CD14-positive monocyte (primary cell): ENCODE results near the gene KCNJ8. TPM values are rescaled to one million over a fixed set of nuclear protein-coding genes. Genes with fewer than 3 reads are reported as not detected.

ENCODE experiments used
- DNase-seq, 3 donors: peaks; one replicate each; pipeline ENCODE4 v3.0.0-alpha.2; 2011 to 2022
- H2AFZ ChIP-seq: 2 replicates; pipeline ENCODE4 v1.6.0; 2012; ENCODE audit warnings: mild to moderate bottlenecking, low read depth, low read length, inconsistent platforms; ENCODE audit not compliant: insufficient read depth, poor library complexity, severe bottlenecking
- H3K27ac ChIP-seq, 2 donors: 1 replicate in 1 of 2; 2 replicates in 1 of 2; pipeline ENCODE4 v1.5.1; 2012 to 2013; ENCODE audit warnings: low read length in 2 of 2, control low read depth in 1 of 2, inconsistent platforms in 1 of 2, low read depth in 1 of 2, mild to moderate bottlenecking in 1 of 2
- H3K27me3 ChIP-seq, 2 donors: one replicate each; pipeline versions ENCODE4 v1.6.0 to v1.6.1; 2011 to 2013; ENCODE audit warnings: low read length in 2 of 2; ENCODE audit not compliant: control insufficient read depth in 2 of 2, insufficient read depth in 2 of 2
- H3K36me3 ChIP-seq, 2 donors: replicated peaks in 1 of 2; 1 replicate in 1 of 2; 2 replicates in 1 of 2; pipeline versions ENCODE4 v1.5.1 to v1.6.1; 2012 to 2013; ENCODE audit warnings: low read length in 2 of 2, control low read depth in 1 of 2, inconsistent platforms in 1 of 2, mild to moderate bottlenecking in 1 of 2; ENCODE audit not compliant: insufficient read depth in 2 of 2, control insufficient read depth in 1 of 2
- H3K4me1 ChIP-seq, 2 donors: 1 replicate in 1 of 2; 2 replicates in 1 of 2; pipeline versions ENCODE4 v1.5.1 to v1.6.1; 2012 to 2013; ENCODE audit warnings: low read length in 2 of 2, control low read depth in 1 of 2, inconsistent platforms in 1 of 2, mild to moderate bottlenecking in 1 of 2, moderate library complexity in 1 of 2; ENCODE audit not compliant: insufficient read depth in 2 of 2, control insufficient read depth in 1 of 2
- H3K4me2 ChIP-seq: replicated peaks from 2 replicates; pipeline ENCODE3; 2012; ENCODE audit warnings: low read length, moderate library complexity, mild to moderate bottlenecking; ENCODE audit not compliant: poor library complexity, severe bottlenecking; ENCODE audit errors: extremely low read depth
- H3K4me3 ChIP-seq, 3 experiments: fragments of 200-600 bp in 1 of 3; sonication (generic) in 1 of 3; replicated peaks in 1 of 3; 1 replicate in 2 of 3; 2 replicates in 1 of 3; pipeline ENCODE4 v1.5.1; 2011 to 2013; ENCODE audit warnings: low read length in 3 of 3, mild to moderate bottlenecking in 3 of 3, control low read depth in 2 of 3, low read depth in 2 of 3, inconsistent platforms in 1 of 3, moderate library complexity in 1 of 3
- H3K79me2 ChIP-seq: 2 replicates; pipeline ENCODE4 v1.6.0; 2012; ENCODE audit warnings: mild to moderate bottlenecking, control low read depth, inconsistent platforms, low read length, moderate library complexity; ENCODE audit not compliant: insufficient read depth
- H3K9ac ChIP-seq: 2 replicates; pipeline ENCODE4 v1.6.0; 2017; ENCODE audit warnings: low read length, mild to moderate bottlenecking; ENCODE audit not compliant: insufficient read depth, poor library complexity, severe bottlenecking
- H3K9me3 ChIP-seq, 2 donors: replicated peaks in 1 of 2; 1 replicate in 1 of 2; 2 replicates in 1 of 2; pipeline versions ENCODE4 v1.5.1 to v1.6.1; 2012 to 2013; ENCODE audit warnings: low read length in 2 of 2, control low read depth in 1 of 2; ENCODE audit not compliant: control insufficient read depth in 1 of 2, insufficient read depth in 1 of 2
- H4K20me1 ChIP-seq: 2 replicates; pipeline ENCODE4 v1.6.0; 2012; ENCODE audit warnings: mild to moderate bottlenecking, low read length, control low read depth, moderate library complexity; ENCODE audit not compliant: insufficient read depth
- H3K27ac Mint-ChIP-seq, 7 donors: one replicate each; pipeline ENCODE4 v1.8.0; 2020; ENCODE audit warnings: mild to moderate bottlenecking in 7 of 7, mixed read lengths in 7 of 7, moderate library complexity in 6 of 7, inconsistent platforms in 2 of 7
- H3K27me3 Mint-ChIP-seq, 3 donors: one replicate each; pipeline ENCODE4 v1.8.0; 2021 to 2022; ENCODE audit warnings: low read depth in 3 of 3, mild to moderate bottlenecking in 3 of 3, mixed read lengths in 3 of 3, moderate library complexity in 3 of 3, inconsistent platforms in 1 of 3
- H3K36me3 Mint-ChIP-seq, 2 donors: one replicate each; pipeline ENCODE4 v1.8.0; 2020; ENCODE audit warnings: mixed read lengths in 2 of 2, inconsistent platforms in 1 of 2, mild to moderate bottlenecking in 1 of 2
- H3K4me1 Mint-ChIP-seq: one replicate; pipeline ENCODE4 v1.8.0; 2020; ENCODE audit warnings: mild to moderate bottlenecking, mixed read lengths
- H3K4me3 Mint-ChIP-seq, 2 donors: one replicate each; pipeline ENCODE4 v1.8.0; 2020; ENCODE audit warnings: mild to moderate bottlenecking in 2 of 2, mixed read lengths in 2 of 2, moderate library complexity in 1 of 2
- H3K9me3 Mint-ChIP-seq, 7 donors: one replicate each; pipeline ENCODE4 v1.8.0; 2020 to 2022; ENCODE audit warnings: mixed read lengths in 7 of 7, mild to moderate bottlenecking in 6 of 7, moderate library complexity in 6 of 7, inconsistent platforms in 2 of 7
- WGBS: methylation state at CpG from one replicate; pipeline ENCODE4 v1.1.5; 2013; ENCODE audit warnings: missing lambda C conversion rate; ENCODE audit not compliant: insufficient coverage; 5-methylcytosine and 5-hydroxymethylcytosine counted together
- intact Hi-C, 2 donors: fragments of 100-400 bp; cut with micrococcal nuclease; formaldehyde crosslinking; loops; one replicate each; pipeline versions ENCODE4 v1.15.0 to v1.15.1; 2023
- polyA plus RNA-seq, 3 donors: library from polyadenylated mRNA; depleted of rRNA in 1 of 3; unstranded in 2 of 3; stranded (reverse) in 1 of 3; fragments of 300-500 nt in 2 of 3; fragments of >200 nt in 1 of 3; fragmentation: Illumina TruSeq in 2 of 3; gene quantifications; 1 replicate in 2 of 3; 2 replicates in 1 of 3; pipeline ENCODE4 v1.2.3, GENCODE V29; 2012 to 2021
- TF ChIP-seq, protein P1 (sequence below): fragments of 200-600 bp; IDR thresholded peaks from one replicate; pipeline ENCODE4 v1.8.0; 2022; ENCODE audit warnings: antibody characterized with exemption, mild to moderate bottlenecking

The KCNJ8 gene
- polyA plus RNA-seq, 3 donors = not detected

GRCh38 chr12:21764950-21765349 is 9.6 kb downstream of the KCNJ8 start:
- H3K4me3 ChIP-seq = no peak overlapping the region
- H3K36me3 ChIP-seq = no peaks in the 10 kb centered on the region
- H3K27ac Mint-ChIP-seq = no peak overlapping the region
- H3K9ac ChIP-seq = no peak overlapping the region
- no peaks in the 10 kb centered on the region for H4K20me1 ChIP-seq
- H3K27ac ChIP-seq = no peak overlapping the region
- intact Hi-C loops = no loop called here
- no peak overlapping the region for H2AFZ ChIP-seq
- WGBS = 100% methylated on average over 3 of the region's 4 CpGs
- TF ChIP-seq, protein P1, sequence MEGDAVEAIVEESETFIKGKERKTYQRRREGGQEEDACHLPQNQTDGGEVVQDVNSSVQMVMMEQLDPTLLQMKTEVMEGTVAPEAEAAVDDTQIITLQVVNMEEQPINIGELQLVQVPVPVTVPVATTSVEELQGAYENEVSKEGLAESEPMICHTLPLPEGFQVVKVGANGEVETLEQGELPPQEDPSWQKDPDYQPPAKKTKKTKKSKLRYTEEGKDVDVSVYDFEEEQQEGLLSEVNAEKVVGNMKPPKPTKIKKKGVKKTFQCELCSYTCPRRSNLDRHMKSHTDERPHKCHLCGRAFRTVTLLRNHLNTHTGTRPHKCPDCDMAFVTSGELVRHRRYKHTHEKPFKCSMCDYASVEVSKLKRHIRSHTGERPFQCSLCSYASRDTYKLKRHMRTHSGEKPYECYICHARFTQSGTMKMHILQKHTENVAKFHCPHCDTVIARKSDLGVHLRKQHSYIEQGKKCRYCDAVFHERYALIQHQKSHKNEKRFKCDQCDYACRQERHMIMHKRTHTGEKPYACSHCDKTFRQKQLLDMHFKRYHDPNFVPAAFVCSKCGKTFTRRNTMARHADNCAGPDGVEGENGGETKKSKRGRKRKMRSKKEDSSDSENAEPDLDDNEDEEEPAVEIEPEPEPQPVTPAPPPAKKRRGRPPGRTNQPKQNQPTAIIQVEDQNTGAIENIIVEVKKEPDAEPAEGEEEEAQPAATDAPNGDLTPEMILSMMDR = no peak
- no peaks in the 10 kb centered on the region for H3K27me3 ChIP-seq
- H3K27me3 Mint-ChIP-seq = peaks cover 1 to 4% (median 3%) of the 10 kb centered on the region in 3 donors
- no peaks in the 10 kb centered on the region for H3K4me1 Mint-ChIP-seq
- H3K4me3 Mint-ChIP-seq = no peak overlapping the region
- H3K4me2 ChIP-seq = no peak overlapping the region
- no peaks in the 10 kb centered on the region for H3K9me3 ChIP-seq
- H3K79me2 ChIP-seq = no peaks in the 10 kb centered on the region
- peaks cover 0 to 3% (median 0%) of the 10 kb centered on the region in 7 donors for H3K9me3 Mint-ChIP-seq
- DNase-seq = no peak
- no peaks in the 10 kb centered on the region for H3K36me3 Mint-ChIP-seq
- H3K4me1 ChIP-seq = no peaks in the 10 kb centered on the region

DNA sequence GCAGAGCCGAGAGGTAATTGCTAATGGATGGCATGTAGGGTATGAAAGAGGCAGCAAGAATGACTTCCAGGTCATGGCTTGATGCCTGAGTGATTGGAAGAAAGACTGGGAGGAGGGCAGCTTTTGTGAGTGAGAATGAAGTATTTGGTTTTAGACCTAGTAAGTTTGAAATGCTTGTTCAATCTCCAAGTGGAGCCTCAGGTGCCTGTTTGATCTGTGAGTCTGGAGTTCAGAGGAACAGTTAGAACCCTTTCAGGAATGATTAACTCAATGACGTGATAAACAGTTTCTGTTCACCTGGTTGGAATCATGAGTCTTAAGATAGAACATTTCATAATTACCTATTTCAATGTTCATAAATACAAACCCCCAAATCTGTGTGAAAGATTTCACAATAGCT is 10.4 kb downstream of the KCNJ8 start:
- H3K27me3 ChIP-seq = no peaks in the 10 kb centered on the region
- Mint-ChIP-seq H3K4me1 (no peaks in the 10 kb centered on the region), H3K4me3 (no peak overlapping the region), H3K27ac (no peak overlapping the region), H3K27me3 (peaks cover 1 to 3% (median 3%) of the 10 kb centered on the region in 3 donors), H3K9me3 (peaks cover 0 to 3% (median 0%) of the 10 kb centered on the region in 7 donors), H3K36me3 (no peaks in the 10 kb centered on the region)
- DNase-seq = no peak
- H3K27ac ChIP-seq = no peak overlapping the region
- H3K36me3 ChIP-seq = no peaks in the 10 kb centered on the region
- intact Hi-C loops = no loop called here
- H2AFZ ChIP-seq = no peak overlapping the region
- H4K20me1 ChIP-seq = no peaks in the 10 kb centered on the region
- H3K9me3 ChIP-seq = no peaks in the 10 kb centered on the region
- H3K4me1 ChIP-seq = no peaks in the 10 kb centered on the region
- H3K4me2 ChIP-seq = no peak overlapping the region
- H3K4me3 ChIP-seq = no peak overlapping the region
- 82% methylated on average over 1 of the region's 2 CpGs for WGBS
- no peak overlapping the region for H3K9ac ChIP-seq
- TF ChIP-seq, protein P1 = no peak
- H3K79me2 ChIP-seq = no peaks in the 10 kb centered on the region
